Measurements from ENCODE around the gene ZSCAN32.

ZSCAN32 gene

GRCh38 chr16:3413730-3414379, 13.1 kb upstream of the ZSCAN32 start:
- H3K36me3 ChIP-seq (ENCODE audit: insufficient read depth, low read length), result peaks cover 7% of the 10 kb centered on the region
- H3K4me3 ChIP-seq (ENCODE audit: low read depth, low read length, poor library complexity, severe bottlenecking), result no peak overlapping the region
- H2AFZ ChIP-seq (ENCODE audit: low read length), result no peak overlapping the region
- H3K4me1 ChIP-seq (ENCODE audit: insufficient read depth, low read length, severe bottlenecking), result no peaks in the 10 kb centered on the region
- TF ChIP-seq CTCF (IDR thresholded peaks at IDR 0.05; ENCODE audit: low read length) (no peak), EZH2 (IDR thresholded peaks at IDR 0.05; ENCODE audit: borderline replicate concordance, low read length) (no peak)
- no peaks in the 10 kb centered on the region for H4K20me1 ChIP-seq (ENCODE audit: insufficient read depth, low read length)
- H3F3A ChIP-seq (ENCODE audit: insufficient read depth, low read length), result no peaks in the 10 kb centered on the region
- H3K9ac ChIP-seq (ENCODE audit: low read length), result no peak overlapping the region
- H3K27me3 ChIP-seq (ENCODE audit: insufficient read depth, low read length), result no peaks in the 10 kb centered on the region
- no peak overlapping the region for H3K27ac ChIP-seq (ENCODE audit: low read depth, low read length, poor library complexity, severe bottlenecking)
- no peak overlapping the region for H3K4me2 ChIP-seq (ENCODE audit: low read length)
- H3K79me2 ChIP-seq (ENCODE audit: insufficient read depth, low read length), result no peaks in the 10 kb centered on the region
- no peaks in the 10 kb centered on the region for H3K9me2 ChIP-seq (ENCODE audit: low read depth, low read length)
- peaks cover 23% of the 10 kb centered on the region for H3K9me3 ChIP-seq (ENCODE audit: low read length)

GRCh38 chr16:3408561-3409197, 7.9 kb upstream of the ZSCAN32 start:
- Histone ChIP-seq H3F3A (ENCODE audit: insufficient read depth, low read length) (no peaks in the 10 kb centered on the region), H3K9me2 (ENCODE audit: low read depth, low read length) (no peaks in the 10 kb centered on the region), H3K9me3 (ENCODE audit: low read length) (peaks cover 43% of the 10 kb centered on the region), H3K36me3 (ENCODE audit: insufficient read depth, low read length) (peaks cover 58% of the 10 kb centered on the region), H3K4me1 (ENCODE audit: insufficient read depth, low read length, severe bottlenecking) (peaks cover 3% of the 10 kb centered on the region), H3K27me3 (ENCODE audit: insufficient read depth, low read length) (no peaks in the 10 kb centered on the region), H3K9ac (ENCODE audit: low read length) (no peak overlapping the region), H2AFZ (ENCODE audit: low read length) (no peak overlapping the region), H3K4me2 (ENCODE audit: low read length) (no peak overlapping the region), H3K4me3 (ENCODE audit: low read depth, low read length, poor library complexity, severe bottlenecking) (no peak overlapping the region), H4K20me1 (ENCODE audit: insufficient read depth, low read length) (no peaks in the 10 kb centered on the region), H3K79me2 (ENCODE audit: insufficient read depth, low read length) (no peaks in the 10 kb centered on the region), H3K27ac (ENCODE audit: low read depth, low read length, poor library complexity, severe bottlenecking) (no peak overlapping the region)
- no peak for TF ChIP-seq EZH2 (IDR thresholded peaks at IDR 0.05; ENCODE audit: borderline replicate concordance, low read length)
- TF ChIP-seq CTCF (IDR thresholded peaks at IDR 0.05; ENCODE audit: low read length), result no peak

- peaks cover 5% of the 10 kb centered on the region; the same call in 1 of the 2 replicates for H3K9me3 ChIP-seq (ENCODE audit: low read length)
- peak overlapping the region; percentile 98 for H3K4me3 ChIP-seq (ENCODE audit: low read depth, low read length, poor library complexity, severe bottlenecking)
- H4K20me1 ChIP-seq (ENCODE audit: insufficient read depth, low read length), result no peaks in the 10 kb centered on the region
- peak overlapping the region; percentile 39 for H3K27ac ChIP-seq (ENCODE audit: low read depth, low read length, poor library complexity, severe bottlenecking)
- peaks cover 15% of the 10 kb centered on the region for H3K4me1 ChIP-seq (ENCODE audit: insufficient read depth, low read length, severe bottlenecking)
- H2AFZ ChIP-seq (ENCODE audit: low read length), result no peak overlapping the region
- no peaks in the 10 kb centered on the region for H3F3A ChIP-seq (ENCODE audit: insufficient read depth, low read length)
- no peaks in the 10 kb centered on the region for H3K9me2 ChIP-seq (ENCODE audit: low read depth, low read length)
- peak overlapping the region; percentile 83 for H3K4me2 ChIP-seq (ENCODE audit: low read length)
- peaks cover 59% of the 10 kb centered on the region for H3K36me3 ChIP-seq (ENCODE audit: insufficient read depth, low read length)
- TF ChIP-seq CTCF (IDR thresholded peaks at IDR 0.05; ENCODE audit: low read length), result no peak
- H3K9ac ChIP-seq (ENCODE audit: low read length), result peak overlapping the region; percentile 75
- H3K27me3 ChIP-seq (ENCODE audit: insufficient read depth, low read length), result no peaks in the 10 kb centered on the region
- peaks cover 10% of the 10 kb centered on the region for H3K79me2 ChIP-seq (ENCODE audit: insufficient read depth, low read length)
These were observed 1.1 kb upstream of the ZSCAN32 start for GRCh38 chr16:3401719-3402397.
